NCI-H2107 treated with DMSO at 0.1 percent for 48 hours (cell line): ENCODE data around the gene IQCE.
"Not testable (repeated sequence)": the region's sequence is repeated elsewhere in the genome, so short reads cannot be mapped to it uniquely, and the experiment has no call there.

Source experiments
- DNase-seq: peaks from one replicate; lab custom pipeline; 2025; ENCODE audit not compliant: unreplicated experiment; lab: John Stamatoyannopoulos, UW

Gene IQCE

GRCh38 chr7:2575733-2576340 lies 17.1 kb downstream of the IQCE start:
- DNase-seq, result no peak

DNA sequence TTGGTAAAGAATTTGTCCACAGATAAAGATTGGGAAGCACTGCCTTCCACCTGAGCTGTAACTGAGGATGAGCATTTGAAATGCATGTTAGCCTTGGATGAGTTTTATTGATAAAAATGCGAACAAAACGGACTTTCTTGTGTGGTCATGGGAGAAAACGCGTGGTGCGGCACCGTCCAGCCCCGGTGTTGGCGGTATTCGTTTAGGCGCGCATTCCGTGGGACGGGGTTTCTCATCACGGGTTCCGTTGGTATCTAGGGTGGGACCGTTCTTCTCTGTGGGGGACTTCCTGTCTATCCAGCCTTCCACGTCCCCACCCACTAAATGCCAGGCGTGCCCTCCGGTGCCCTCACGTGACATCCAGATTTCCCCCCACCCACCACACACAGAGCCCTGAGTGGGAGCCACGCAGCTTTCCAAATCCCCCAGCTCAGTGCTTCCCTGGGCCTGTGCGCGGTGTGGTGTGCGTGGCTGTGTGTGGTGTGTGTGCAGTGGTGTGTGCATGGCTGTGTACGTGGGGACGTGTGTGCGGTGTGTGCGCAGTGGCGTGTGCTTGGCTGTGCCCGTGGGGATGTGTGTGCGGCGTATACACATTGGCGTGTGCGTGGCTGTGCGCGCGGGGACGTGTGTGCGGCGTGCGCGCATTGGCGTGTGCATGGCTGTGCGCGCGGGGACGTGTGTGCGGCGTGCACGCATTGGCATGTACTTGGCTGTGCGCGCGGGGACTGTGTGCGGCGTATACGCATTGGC lies 18.1 kb downstream of the IQCE start:
- DNase-seq, result no peak

- DNase-seq, result no peak
Observed at GRCh38 chr7:2577914-2578680, 19.3 kb downstream of the IQCE start.

DNA sequence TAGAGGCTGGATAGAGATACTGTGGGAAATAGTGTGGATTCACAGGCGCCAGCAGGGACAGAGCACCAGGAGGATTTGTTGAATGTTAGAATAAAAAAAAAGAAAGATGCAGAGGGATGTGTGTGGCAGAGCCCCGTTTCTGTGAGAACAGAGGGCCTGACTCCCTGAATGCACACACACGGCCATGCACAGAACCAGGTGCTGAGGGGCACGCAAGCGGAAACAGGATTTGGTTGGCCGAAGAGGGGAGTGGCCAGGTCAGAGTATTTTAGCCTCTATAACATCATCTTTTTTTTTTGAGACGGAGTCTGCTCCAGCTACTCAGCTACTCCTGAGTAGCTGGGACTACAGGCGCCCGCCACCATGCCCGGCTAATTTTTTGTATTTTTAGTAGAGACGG lies 21.9 kb downstream of the IQCE start:
- no peak for DNase-seq

DNA sequence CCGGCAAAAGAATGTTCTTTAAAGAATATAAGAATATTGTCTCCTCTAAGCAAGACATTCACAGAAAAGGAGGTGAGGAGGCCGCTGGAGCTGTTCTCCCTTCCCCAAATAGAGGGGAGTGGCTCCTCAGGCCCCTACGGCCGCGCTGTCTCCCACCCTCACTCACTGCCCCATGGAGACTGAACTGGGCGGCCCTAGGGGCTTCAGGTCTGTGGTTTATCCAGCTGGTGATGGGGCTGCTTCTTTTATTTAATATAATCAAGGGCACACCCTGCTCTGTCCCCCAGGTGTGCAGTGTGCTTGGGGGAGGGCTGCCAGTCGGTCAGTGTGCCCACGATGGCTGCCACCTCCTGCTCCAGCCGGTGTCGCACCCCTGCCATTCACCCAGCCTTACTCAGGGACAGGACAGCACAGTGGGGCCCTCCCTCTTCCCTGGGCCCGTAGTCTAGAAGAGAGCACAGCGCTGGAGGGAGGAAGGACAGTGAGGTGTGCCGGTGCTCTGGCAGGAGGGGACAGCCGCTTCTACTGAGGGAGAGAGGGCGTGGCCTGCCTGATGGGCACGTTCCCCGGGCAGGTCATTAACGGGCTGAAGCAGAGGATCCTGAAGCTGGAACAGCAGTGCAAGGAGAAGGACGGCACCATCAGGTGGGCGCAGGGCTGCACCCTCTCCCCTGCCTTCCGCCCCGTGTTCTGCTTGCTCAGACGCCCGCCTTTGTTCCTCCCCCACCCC lies 23.4 kb downstream of the IQCE start:
- DNase-seq, result no peak

DNA sequence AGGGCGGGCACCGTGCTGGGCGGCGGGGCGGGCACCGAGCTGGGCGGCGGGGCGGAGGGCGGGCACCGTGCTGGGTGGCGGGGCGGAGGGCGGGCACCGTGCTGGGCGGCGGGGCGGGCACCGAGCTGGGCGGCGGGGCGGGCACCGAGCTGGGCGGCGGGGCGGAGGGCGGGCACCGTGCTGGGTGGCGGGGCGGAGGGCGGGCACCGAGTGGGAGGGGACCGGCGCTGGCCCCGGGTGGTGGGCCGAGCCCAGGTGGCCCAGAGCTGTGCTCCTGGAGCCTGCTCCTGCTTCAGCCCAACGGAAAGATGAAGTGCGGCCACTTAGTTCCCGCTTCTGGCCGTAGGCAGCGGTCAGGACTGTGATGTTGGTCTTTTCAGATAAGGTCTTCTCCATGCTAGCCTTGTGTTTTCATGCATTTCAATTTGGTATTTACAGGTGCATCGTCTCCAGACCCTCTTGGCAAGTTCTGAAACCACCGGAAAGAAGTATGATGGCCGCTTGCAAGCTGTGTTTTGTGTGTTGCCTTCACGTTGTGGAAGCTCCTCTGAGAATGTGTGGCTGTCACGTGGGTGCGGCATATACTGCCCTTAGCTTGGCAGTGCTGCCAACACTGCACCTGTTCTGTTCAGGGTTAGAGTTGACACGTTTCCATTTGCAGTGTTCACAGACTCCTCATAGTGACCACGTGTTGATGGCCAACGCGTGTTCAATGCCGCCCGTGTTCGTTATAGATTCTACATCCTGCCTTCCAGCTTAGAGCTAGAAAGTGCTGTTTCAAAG lies 25.2 kb downstream of the IQCE start:
- DNase-seq, result no peak

- DNase-seq, result no peak
Observed at GRCh38 chr7:2585446-2585845, 26.7 kb downstream of the IQCE start.

- no peak for DNase-seq
Observed at GRCh38 chr7:2586326-2587020, 27.7 kb downstream of the IQCE start.

DNA sequence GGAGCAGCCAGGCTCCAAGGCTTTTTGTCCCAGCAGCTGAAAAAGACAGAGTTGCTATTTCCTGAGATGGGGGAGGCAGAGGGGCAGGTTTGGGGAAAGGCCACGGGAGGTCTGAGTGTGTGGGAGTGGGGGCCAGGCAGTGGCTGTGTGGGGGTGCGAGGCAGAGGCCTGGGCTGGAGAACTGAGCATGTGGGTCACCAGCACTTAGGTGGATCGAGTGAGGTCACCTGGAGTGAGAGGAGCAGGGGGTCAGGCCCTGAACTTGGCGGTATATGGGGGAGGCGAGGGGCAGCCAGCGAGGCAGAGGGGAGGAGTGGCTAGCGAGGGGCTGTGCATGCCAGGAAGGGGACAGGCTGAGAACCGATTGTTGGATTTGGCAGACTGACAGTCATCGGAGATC lies 28.4 kb downstream of the IQCE start:
- no peak for DNase-seq

DNA sequence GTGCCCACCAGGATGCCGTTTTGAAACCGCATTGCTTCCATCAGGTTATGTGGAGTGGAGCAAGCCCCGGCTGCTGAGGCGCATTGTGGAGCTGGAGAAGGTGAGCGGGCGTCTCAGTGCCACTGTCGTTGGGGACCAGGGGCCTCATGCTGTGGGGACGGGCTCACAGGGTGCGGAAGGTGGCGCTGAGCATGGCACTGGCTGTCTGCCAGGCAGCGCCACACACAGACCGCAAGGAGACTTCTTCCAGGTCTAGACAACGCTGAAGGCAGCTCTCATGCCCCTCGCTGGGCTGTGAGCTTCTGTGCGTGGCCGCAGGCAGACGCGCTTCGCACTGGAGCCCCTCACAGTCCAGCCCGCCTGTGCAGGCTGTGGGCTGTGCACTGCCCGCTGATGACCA lies 29.0 kb downstream of the IQCE start:
- no peak for DNase-seq

GRCh38 chr7:2589341-2589740 lies 30.6 kb downstream of the IQCE start:
- no peak for DNase-seq

GRCh38 chr7:2589941-2590340 lies 31.2 kb downstream of the IQCE start:
- not testable (repeated sequence) for DNase-seq

DNA sequence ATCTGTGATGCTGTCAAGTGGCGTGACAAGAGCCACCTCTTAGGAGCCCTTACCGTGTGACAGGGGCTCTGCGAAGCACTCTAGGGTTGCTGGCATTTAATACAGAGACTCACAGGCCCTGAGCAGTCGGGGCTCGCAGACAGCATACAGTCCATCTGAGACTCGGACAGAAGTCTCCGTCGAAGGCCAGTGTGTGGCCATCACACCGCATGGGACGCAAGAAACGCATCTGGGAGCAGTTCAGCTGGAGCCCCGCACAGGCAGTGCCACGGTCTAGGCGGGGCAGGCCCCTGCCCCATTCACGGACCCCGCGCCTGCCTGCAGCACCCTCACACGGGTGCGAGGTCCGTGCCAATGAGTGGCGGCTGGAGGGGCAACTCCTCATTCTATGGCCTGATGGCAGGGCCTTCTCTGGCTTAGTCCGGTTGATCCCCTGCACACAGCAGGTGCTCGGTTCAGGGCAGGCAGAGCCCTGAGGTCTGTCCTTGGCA lies 33.6 kb downstream of the IQCE start:
- DNase-seq, result no peak

DNA sequence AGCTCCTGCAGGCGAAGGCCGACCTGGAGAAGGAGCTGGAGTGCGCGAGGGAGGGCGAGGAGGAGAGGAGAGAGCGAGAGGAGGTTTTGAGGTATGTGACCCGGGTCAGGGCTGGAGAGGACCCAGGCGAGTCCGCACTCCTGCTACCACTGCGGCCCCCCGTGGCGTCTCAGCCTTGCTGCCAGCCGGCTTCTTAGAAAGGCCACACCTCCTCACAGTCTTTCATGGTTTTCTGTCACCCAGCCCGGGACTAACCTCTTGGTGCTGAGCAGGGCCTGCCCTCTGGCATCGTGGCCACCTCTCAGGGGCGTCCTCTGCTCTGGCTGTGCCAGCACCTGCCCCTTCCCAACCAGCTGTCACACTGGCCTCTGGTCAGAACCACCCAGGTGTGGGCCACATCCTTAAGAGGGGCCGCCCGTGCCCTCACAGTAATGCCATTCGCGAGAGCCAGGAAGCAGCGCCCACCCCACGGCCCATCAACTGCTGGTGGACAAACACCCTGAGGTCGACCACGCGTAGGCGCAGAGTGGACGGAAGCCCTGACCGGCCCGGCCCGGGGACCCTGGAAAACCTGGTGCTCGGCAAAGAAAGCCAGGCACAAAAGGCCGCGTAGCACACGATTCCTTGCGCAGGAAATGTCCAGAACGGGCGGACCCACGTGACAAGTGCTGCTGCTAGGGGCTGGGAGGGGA lies 34.4 kb downstream of the IQCE start:
- no peak for DNase-seq

GRCh38 chr7:2594599-2594998 lies 35.8 kb downstream of the IQCE start:
- no peak for DNase-seq

DNA sequence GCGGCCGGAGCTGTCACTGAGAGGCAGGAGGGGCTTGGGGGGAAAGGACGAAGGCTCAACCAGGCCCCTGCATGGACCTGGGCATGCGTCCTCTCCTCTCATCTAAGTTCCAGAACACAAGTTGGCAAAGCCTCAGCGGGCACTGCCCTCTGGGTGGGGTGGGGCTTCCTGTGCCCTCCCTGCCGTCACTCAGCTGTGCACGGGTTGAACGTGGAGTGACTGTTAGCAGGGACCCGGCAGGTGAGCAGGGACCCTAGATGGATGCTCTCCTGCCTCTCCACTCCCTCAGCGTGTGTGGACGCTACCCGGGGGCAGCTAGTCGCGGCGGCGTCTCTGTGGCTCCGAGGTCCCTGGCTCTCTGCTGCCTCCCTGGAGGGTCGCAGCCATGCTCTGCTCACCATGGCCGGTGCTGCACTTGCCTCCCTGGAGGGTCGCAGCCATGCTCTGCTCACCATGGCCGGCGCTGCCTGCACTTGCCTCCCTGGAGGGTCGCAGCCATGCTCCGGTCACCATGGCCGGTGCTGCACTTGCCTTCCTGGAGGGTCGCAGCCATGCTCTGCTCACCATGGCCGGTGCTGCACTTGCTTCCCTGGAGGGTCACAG lies 36.6 kb downstream of the IQCE start:
- DNase-seq, result no peak

DNA sequence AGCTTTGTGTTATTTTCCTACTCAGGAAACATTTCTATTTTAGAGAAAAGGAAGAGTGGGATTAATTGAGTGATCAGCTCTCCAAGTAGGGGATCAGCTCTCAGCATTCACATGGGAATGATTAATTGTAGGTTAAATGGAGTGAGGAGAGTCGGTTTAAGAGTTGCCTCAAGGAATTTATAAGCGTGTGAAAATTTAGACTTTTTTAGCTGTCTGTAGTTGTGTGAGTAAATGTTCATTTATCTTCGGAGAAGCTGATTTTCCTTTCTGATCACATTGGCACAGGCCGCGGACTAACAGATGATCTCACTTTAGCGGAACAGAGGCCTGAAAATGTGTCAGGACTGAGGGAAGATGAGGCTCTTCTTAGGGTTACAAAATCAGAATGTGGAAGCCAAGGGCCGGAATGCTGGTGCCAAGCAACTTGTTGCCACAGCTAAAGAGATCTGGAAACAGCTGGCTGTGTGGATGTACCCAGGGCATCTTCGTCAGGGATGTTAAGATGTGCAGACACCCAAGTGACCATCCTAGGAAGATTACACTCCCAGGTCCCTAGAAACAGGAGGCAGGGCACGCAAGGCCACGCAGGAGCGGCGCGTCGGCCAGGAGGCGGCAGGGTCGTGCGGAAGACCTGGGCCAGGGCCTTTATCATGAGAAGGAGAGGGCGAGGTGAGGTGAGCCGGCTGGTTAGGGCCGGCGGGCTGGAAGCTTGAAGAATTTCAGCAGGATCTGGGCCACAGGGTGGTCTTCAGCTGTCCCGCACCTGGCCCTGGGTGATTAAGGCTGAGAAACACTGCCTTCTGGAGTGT lies 37.9 kb downstream of the IQCE start:
- no peak for DNase-seq

DNA sequence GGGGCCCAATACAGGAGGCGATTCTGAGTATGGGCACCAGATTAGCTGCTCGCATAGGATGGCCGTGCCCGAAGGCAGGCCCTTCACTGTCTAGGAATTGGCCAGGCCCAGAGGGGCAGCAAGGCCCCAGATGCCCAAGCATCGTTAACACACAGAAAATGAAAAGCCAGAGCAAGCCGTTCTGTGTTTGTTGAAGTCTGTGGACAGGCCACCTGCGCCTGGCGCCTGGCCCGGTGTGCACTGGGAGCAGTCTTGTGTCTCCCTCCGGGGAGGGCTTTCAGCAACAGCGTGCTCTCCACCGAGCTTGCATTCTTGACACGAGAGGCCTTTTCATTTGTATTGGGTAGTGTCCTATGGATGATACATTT lies 38.5 kb downstream of the IQCE start:
- DNase-seq, result no peak
